HEK293T (cell line): ENCODE results near the gene PEA15.

ENCODE experiments used
- ELF4 ChIP-seq: fragments of 450-650 bp; IDR thresholded peaks from 2 replicates; pipeline ENCODE4 v1.6.1; 2017; ENCODE audit warnings: antibody characterized with exemption
- HDGF ChIP-seq: fragments of 450-650 bp; IDR thresholded peaks from 2 replicates; pipeline ENCODE4 v1.6.1; 2017; ENCODE audit warnings: antibody characterized with exemption, borderline replicate concordance

- TF ChIP-seq HDGF, result no peak
- no peak for TF ChIP-seq ELF4
Observed at GRCh38 chr1:160227034-160227433, 21.9 kb downstream of the PEA15 start.
